HG03139 (cell line): ENCODE data around the gene FMNL1.
A peak's percentile ranks its signal among the peaks of the same experiment; 100 is the strongest.

ENCODE experiments used
- ATAC-seq: cut with Tn5 transposase; IDR thresholded peaks from one replicate; pipeline ENCODE4 v1.9.1; 2021; ENCODE audit not compliant: unreplicated experiment

FMNL1 gene

GRCh38 chr17:45222289-45222995, 757 bp downstream of the FMNL1 start:
- no peak for ATAC-seq

GRCh38 chr17:45222996-45223538, 1.4 kb downstream of the FMNL1 start:
- ATAC-seq, result no peak

GRCh38 chr17:45223539-45224528, 2.1 kb downstream of the FMNL1 start:
- no peak for ATAC-seq

- ATAC-seq, result no peak
Observed at GRCh38 chr17:45224671-45225050, 3.0 kb downstream of the FMNL1 start.

GRCh38 chr17:45225051-45225700, 3.5 kb downstream of the FMNL1 start:
- ATAC-seq, result no peak

- ATAC-seq, result peak; percentile 35
Observed at GRCh38 chr17:45225964-45226530, 4.4 kb downstream of the FMNL1 start.

GRCh38 chr17:45226576-45226975, 4.9 kb downstream of the FMNL1 start:
- no peak for ATAC-seq

- no peak for ATAC-seq
Observed at GRCh38 chr17:45227101-45227925, 5.6 kb downstream of the FMNL1 start.

GRCh38 chr17:45227926-45228762, 6.5 kb downstream of the FMNL1 start:
- ATAC-seq, result no peak

- ATAC-seq, result peak; percentile 27
Observed at GRCh38 chr17:45228763-45229539, 7.3 kb downstream of the FMNL1 start.

GRCh38 chr17:45229681-45230409, 8.2 kb downstream of the FMNL1 start:
- ATAC-seq, result no peak

GRCh38 chr17:45230410-45230786, 8.7 kb downstream of the FMNL1 start:
- no peak for ATAC-seq

- ATAC-seq, result no peak
Observed at GRCh38 chr17:45230787-45231480, 9.2 kb downstream of the FMNL1 start.

GRCh38 chr17:45231481-45232116, 9.9 kb downstream of the FMNL1 start:
- ATAC-seq, result no peak

GRCh38 chr17:45232514-45233422, 11.1 kb downstream of the FMNL1 start:
- ATAC-seq, result no peak
